A172 (cell line): ENCODE measurements around the gene PXT1. TPM values are rescaled to one million over a fixed set of nuclear protein-coding genes. Genes with fewer than 3 reads are reported as not detected.
"Not testable (repeated sequence)": the region's sequence is repeated elsewhere in the genome, so short reads cannot be mapped to it uniquely, and the experiment has no call there.

Experiments
- DNase-seq: peaks from one replicate; pipeline ENCODE4 v3.0.0-alpha.2; 2015; ENCODE audit warnings: low spot score
- total RNA-seq: library from RNA; depleted of rRNA; stranded (reverse); fragments of >200 nt; shearing (Covaris generic); gene quantifications from 2 replicates; pipeline ENCODE4 v1.2.3, GENCODE V29; 2014

Gene PXT1
- total RNA-seq, 1 experiment from 2014 or later, result not detected

- DNase-seq, result peak; percentile 71
Observed at GRCh38 chr6:36368921-36369865, 73.5 kb downstream of the PXT1 start.

GRCh38 chr6:36368421-36368820, 74.2 kb downstream of the PXT1 start:
- DNase-seq, result no peak

GRCh38 chr6:36367743-36368142, 74.9 kb downstream of the PXT1 start:
- DNase-seq, result no peak

GRCh38 chr6:36364669-36365479, 77.8 kb downstream of the PXT1 start:
- peak; percentile 68 for DNase-seq

GRCh38 chr6:36364061-36364635, 78.5 kb downstream of the PXT1 start:
- DNase-seq, result not testable (repeated sequence)

- DNase-seq, result not testable (repeated sequence)
Observed at GRCh38 chr6:36363371-36363752, 79.3 kb downstream of the PXT1 start.

GRCh38 chr6:36362551-36363370, 79.9 kb downstream of the PXT1 start:
- DNase-seq, result no peak

- DNase-seq, result no peak
Observed at GRCh38 chr6:36361071-36361470, 81.6 kb downstream of the PXT1 start.

GRCh38 chr6:36360241-36361054, 82.2 kb downstream of the PXT1 start:
- DNase-seq, result peak; percentile 72

GRCh38 chr6:36358226-36358915, 84.3 kb downstream of the PXT1 start:
- peak; percentile 68 for DNase-seq

- DNase-seq, result no peak
Observed at GRCh38 chr6:36357872-36358225, 84.8 kb downstream of the PXT1 start.

GRCh38 chr6:36355819-36356218, 86.8 kb downstream of the PXT1 start:
- DNase-seq, result no peak

- no peak for DNase-seq
Observed at GRCh38 chr6:36353411-36353915, 89.2 kb downstream of the PXT1 start.

GRCh38 chr6:36352477-36353157, 90.0 kb downstream of the PXT1 start:
- DNase-seq, result no peak

- DNase-seq, result peak; percentile 92
Observed at GRCh38 chr6:36350681-36351571, 91.7 kb downstream of the PXT1 start.

GRCh38 chr6:36350082-36350481, 92.6 kb downstream of the PXT1 start:
- DNase-seq, result peak; percentile 34

GRCh38 chr6:36349240-36349639, 93.4 kb downstream of the PXT1 start:
- no peak for DNase-seq

GRCh38 chr6:36347621-36348020, 95.0 kb downstream of the PXT1 start:
- DNase-seq, result no peak
